OCI-LY7 (cell line): ENCODE measurements around the gene ZNF181.

Experiments
- EZH2phosphoT487 ChIP-seq: fragments of 200-600 bp; sonication (generic); IDR thresholded peaks from 2 replicates; pipeline ENCODE4 v1.6.1; 2018; ENCODE audit warnings: low read depth, borderline replicate concordance, mild to moderate bottlenecking, mixed run types, antibody characterized with exemption, low read length, moderate library complexity, mixed read lengths
- TF ChIP-seq, protein P1 (sequence below): fragments of 200-600 bp; sonication (generic); conservative IDR thresholded peaks from 2 replicates; pipeline ENCODE4 v1.5.1; 2014; ENCODE audit warnings: mild to moderate bottlenecking, antibody characterized with exemption, low read length, moderate library complexity, mixed read lengths

DNA sequence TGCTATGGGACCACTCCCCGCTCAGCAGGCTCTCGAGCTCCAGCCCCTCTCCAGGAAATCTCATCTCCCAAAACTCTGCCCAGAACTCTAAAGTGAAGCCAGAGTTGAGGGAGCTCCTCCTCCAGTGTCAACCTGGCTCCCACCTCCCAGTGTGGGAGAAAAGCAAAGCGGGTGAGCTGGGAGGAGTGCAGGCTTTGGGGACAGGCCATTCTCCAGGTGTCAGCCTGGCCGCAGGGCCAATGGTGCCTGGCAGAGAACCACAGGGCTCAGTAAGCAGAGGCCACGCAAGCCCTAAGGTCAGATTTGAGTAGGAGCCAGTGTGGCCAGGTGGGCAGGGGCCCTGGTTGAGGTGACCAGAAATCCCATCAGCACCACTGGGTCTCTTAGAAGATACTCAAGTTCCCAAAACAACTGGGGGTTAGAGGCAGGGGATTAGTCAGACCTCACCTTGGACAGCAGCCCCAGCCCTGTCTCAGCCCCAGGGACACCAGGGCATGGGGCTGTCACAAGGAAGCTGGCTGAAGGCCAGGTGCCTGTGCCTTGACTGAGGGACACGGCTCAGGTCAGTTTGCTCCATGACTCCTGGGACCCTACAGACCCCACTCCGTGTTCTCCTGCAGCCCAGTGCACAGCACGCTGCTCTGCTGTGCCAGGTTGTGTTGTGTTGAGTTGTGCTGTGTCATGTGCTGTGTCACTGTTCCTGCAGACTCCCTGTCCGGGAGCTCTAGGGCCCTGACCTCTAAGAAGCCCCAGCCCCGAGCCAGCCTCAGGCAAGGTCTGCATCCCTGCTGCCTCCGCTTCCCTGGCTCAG lies 2.8 kb upstream of the ZNF181 start:
- TF ChIP-seq EZH2phosphoT487 = no peak
- TF ChIP-seq, protein P1, sequence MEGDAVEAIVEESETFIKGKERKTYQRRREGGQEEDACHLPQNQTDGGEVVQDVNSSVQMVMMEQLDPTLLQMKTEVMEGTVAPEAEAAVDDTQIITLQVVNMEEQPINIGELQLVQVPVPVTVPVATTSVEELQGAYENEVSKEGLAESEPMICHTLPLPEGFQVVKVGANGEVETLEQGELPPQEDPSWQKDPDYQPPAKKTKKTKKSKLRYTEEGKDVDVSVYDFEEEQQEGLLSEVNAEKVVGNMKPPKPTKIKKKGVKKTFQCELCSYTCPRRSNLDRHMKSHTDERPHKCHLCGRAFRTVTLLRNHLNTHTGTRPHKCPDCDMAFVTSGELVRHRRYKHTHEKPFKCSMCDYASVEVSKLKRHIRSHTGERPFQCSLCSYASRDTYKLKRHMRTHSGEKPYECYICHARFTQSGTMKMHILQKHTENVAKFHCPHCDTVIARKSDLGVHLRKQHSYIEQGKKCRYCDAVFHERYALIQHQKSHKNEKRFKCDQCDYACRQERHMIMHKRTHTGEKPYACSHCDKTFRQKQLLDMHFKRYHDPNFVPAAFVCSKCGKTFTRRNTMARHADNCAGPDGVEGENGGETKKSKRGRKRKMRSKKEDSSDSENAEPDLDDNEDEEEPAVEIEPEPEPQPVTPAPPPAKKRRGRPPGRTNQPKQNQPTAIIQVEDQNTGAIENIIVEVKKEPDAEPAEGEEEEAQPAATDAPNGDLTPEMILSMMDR = no peak
